Activated CD4-positive, alpha-beta memory T cell treated with anti-CD3 and anti-CD28 coated beads for 36 hours (primary cell): ENCODE data around the gene SMYD3. TPM values are rescaled to one million over a fixed set of nuclear protein-coding genes. Genes with fewer than 3 reads are reported as not detected.
"Not testable (repeated sequence)": the region's sequence is repeated elsewhere in the genome, so short reads cannot be mapped to it uniquely, and the experiment has no call there.

Source experiments
- CTCF ChIA-PET: fragments of 350-600 bp; sonication (Branson Sonifier 250); formaldehyde crosslinking; loops from one replicate; lab custom pipeline; 2021; ENCODE audit warnings: antibody characterized with exemption, inconsistent platforms; lab: Charles Lee
- POLR2A ChIA-PET: fragments of 350-600 bp; sonication (Branson Sonifier 250); formaldehyde crosslinking; loops from one replicate; lab custom pipeline; 2021; ENCODE audit warnings: antibody characterized with exemption; lab: Charles Lee
- DNase-seq: peaks from one replicate; pipeline ENCODE4 v3.0.0-alpha.2; 2020
- H3K27ac Mint-ChIP-seq: one replicate; pipeline ENCODE4 v1.8.0; 2021; ENCODE audit warnings: mixed read lengths
- H3K27me3 Mint-ChIP-seq: one replicate; pipeline ENCODE4 v1.8.0; 2021; ENCODE audit warnings: mixed read lengths
- H3K36me3 Mint-ChIP-seq: one replicate; pipeline ENCODE4 v1.8.0; 2021; ENCODE audit warnings: mixed read lengths
- H3K4me1 Mint-ChIP-seq: one replicate; pipeline ENCODE4 v1.8.0; 2021; ENCODE audit warnings: low read depth, mixed read lengths
- H3K4me3 Mint-ChIP-seq: one replicate; pipeline ENCODE4 v1.8.0; 2021; ENCODE audit warnings: mild to moderate bottlenecking, mixed read lengths
- H3K9me3 Mint-ChIP-seq: one replicate; pipeline ENCODE4 v1.8.0; 2021; ENCODE audit warnings: mixed read lengths
- intact Hi-C: fragments of 100-400 bp; cut with micrococcal nuclease; formaldehyde crosslinking; loops from one replicate; pipeline ENCODE4 v1.15.1; 2023
- total RNA-seq, 2 experiments: library from RNA; stranded (reverse); gene quantifications; one replicate each; pipeline ENCODE4 v1.2.3, GENCODE V29; 2021

SMYD3 gene
- total RNA-seq, 2 experiments from 2014 or later, result 16.6 to 20.2 TPM

GRCh38 chr1:245714027-245714426 is 793.1 kb downstream of the SMYD3 start:
- H3K4me3 Mint-ChIP-seq, H3K4me1 Mint-ChIP-seq, intact Hi-C loops, H3K27me3 Mint-ChIP-seq, CTCF ChIA-PET, POLR2A ChIA-PET, H3K27ac Mint-ChIP-seq, DNase-seq, H3K9me3 Mint-ChIP-seq, H3K36me3 Mint-ChIP-seq: not testable (repeated sequence)

GRCh38 chr1:245710961-245711903 is 795.8 kb downstream of the SMYD3 start:
- ChIA-PET CTCF (no interaction called here), POLR2A (no interaction called here)
- Mint-ChIP-seq H3K4me3 (no peak overlapping the region), H3K27me3 (no peaks in the 10 kb centered on the region), H3K9me3 (no peaks in the 10 kb centered on the region), H3K36me3 (no peaks in the 10 kb centered on the region), H3K4me1 (no peaks in the 10 kb centered on the region), H3K27ac (no peak overlapping the region)
- no peak for DNase-seq
- intact Hi-C loops, result no loop called here

GRCh38 chr1:245707941-245708340 is 799.1 kb downstream of the SMYD3 start:
- intact Hi-C loops, result no loop called here
- CTCF ChIA-PET, result no interaction called here

GRCh38 chr1:245704765-245705164 is 802.3 kb downstream of the SMYD3 start:
- no peak overlapping the region for H3K27ac Mint-ChIP-seq
- H3K4me1 Mint-ChIP-seq, result no peaks in the 10 kb centered on the region
- H3K27me3 Mint-ChIP-seq, result no peaks in the 10 kb centered on the region
- no peak overlapping the region for H3K4me3 Mint-ChIP-seq
- intact Hi-C loops, result no loop called here
- no peaks in the 10 kb centered on the region for H3K9me3 Mint-ChIP-seq
- DNase-seq, result no peak
- ChIA-PET CTCF (no interaction called here), POLR2A (no interaction called here)
- H3K36me3 Mint-ChIP-seq, result no peaks in the 10 kb centered on the region

More at GRCh38 chr1:245707941-245708340, 799.1 kb downstream of the SMYD3 start:
- no peaks in the 10 kb centered on the region for H3K27me3 Mint-ChIP-seq
- no peak for DNase-seq
- H3K9me3 Mint-ChIP-seq, result no peaks in the 10 kb centered on the region
- no peaks in the 10 kb centered on the region for H3K36me3 Mint-ChIP-seq
- no peak overlapping the region for H3K4me3 Mint-ChIP-seq
- POLR2A ChIA-PET, result no interaction called here
- H3K27ac Mint-ChIP-seq, result no peak overlapping the region
- H3K4me1 Mint-ChIP-seq, result no peaks in the 10 kb centered on the region

- Mint-ChIP-seq H3K4me1 (no peaks in the 10 kb centered on the region), H3K9me3 (no peaks in the 10 kb centered on the region), H3K27ac (no peak overlapping the region), H3K36me3 (no peaks in the 10 kb centered on the region), H3K27me3 (no peaks in the 10 kb centered on the region), H3K4me3 (no peak overlapping the region)
- DNase-seq, result no peak
- CTCF ChIA-PET, result interaction anchor here (0.6 kb wide), 1 partner anchor 83 kb away, joined by 7 read pairs; no protein-coding TSS in a partner anchor
- intact Hi-C loops, result no loop called here
- POLR2A ChIA-PET, result no interaction called here
Measured at GRCh38 chr1:245704341-245704740, 802.7 kb downstream of the SMYD3 start.

GRCh38 chr1:245702346-245702745 is 804.7 kb downstream of the SMYD3 start:
- H3K4me1 Mint-ChIP-seq, result no peaks in the 10 kb centered on the region
- POLR2A ChIA-PET, result no interaction called here
- intact Hi-C loops, result no loop called here

GRCh38 chr1:245701631-245702030 is 805.4 kb downstream of the SMYD3 start:
- Mint-ChIP-seq H3K27ac (no peak overlapping the region), H3K4me1 (no peaks in the 10 kb centered on the region), H3K27me3 (no peaks in the 10 kb centered on the region), H3K4me3 (no peak overlapping the region), H3K36me3 (no peaks in the 10 kb centered on the region), H3K9me3 (no peaks in the 10 kb centered on the region)
- intact Hi-C loops, result no loop called here
- DNase-seq, result no peak
- POLR2A ChIA-PET, result no interaction called here
- CTCF ChIA-PET, result no interaction called here

More at GRCh38 chr1:245702346-245702745, 804.7 kb downstream of the SMYD3 start:
- H3K27me3 Mint-ChIP-seq, result no peaks in the 10 kb centered on the region
- no peaks in the 10 kb centered on the region for H3K9me3 Mint-ChIP-seq
- CTCF ChIA-PET, result no interaction called here
- no peak overlapping the region for H3K4me3 Mint-ChIP-seq
- H3K36me3 Mint-ChIP-seq, result no peaks in the 10 kb centered on the region
- no peak for DNase-seq
- no peak overlapping the region for H3K27ac Mint-ChIP-seq

GRCh38 chr1:245700631-245701030 is 806.4 kb downstream of the SMYD3 start:
- Mint-ChIP-seq H3K9me3 (no peaks in the 10 kb centered on the region), H3K36me3 (no peaks in the 10 kb centered on the region), H3K27me3 (no peaks in the 10 kb centered on the region), H3K4me3 (no peak overlapping the region), H3K27ac (no peak overlapping the region), H3K4me1 (no peaks in the 10 kb centered on the region)
- no peak for DNase-seq
- CTCF ChIA-PET, result no interaction called here
- intact Hi-C loops, result no loop called here
- POLR2A ChIA-PET, result no interaction called here

Other genes with a start within 250 kb of the SMYD3 start
- gene TFB2M, start 59.0 kb upstream of the SMYD3 start, total RNA-seq, result 10 to 100 TPM; 13.6 to 14.5 TPM
- 10 to 100 TPM; 25.9 TPM for gene CNST, start 59.2 kb upstream of the SMYD3 start, total RNA-seq
- 10 to 100 TPM; 21.5 to 22.5 TPM for gene SCCPDH, start 217.1 kb upstream of the SMYD3 start, total RNA-seq